H9 (cell line): ENCODE results near the gene CPAMD8. TPM values are rescaled to one million over a fixed set of nuclear protein-coding genes. Genes with fewer than 3 reads are reported as not detected.

Experiments
- DNase-seq: peaks from one replicate; pipeline ENCODE4 v3.0.0-alpha.2; 2017
- H2AFZ ChIP-seq: one replicate; pipeline ENCODE4 v1.6.1; 2013; ENCODE audit warnings: mild to moderate bottlenecking, low read length, control low read depth, moderate library complexity
- H2AK5ac ChIP-seq: 2 replicates; pipeline ENCODE4 v1.6.1; 2013; ENCODE audit warnings: low read length, control low read depth, mixed read lengths; ENCODE audit not compliant: insufficient read length
- H2BK120ac ChIP-seq: one replicate; pipeline ENCODE4 v1.6.1; 2013; ENCODE audit warnings: low read depth, mild to moderate bottlenecking, low read length, control low read depth, inconsistent platforms; ENCODE audit not compliant: poor library complexity, severe bottlenecking
- H2BK12ac ChIP-seq: 2 replicates; pipeline ENCODE4 v1.6.1; 2013; ENCODE audit warnings: low read length, control low read depth, mixed read lengths, low read depth; ENCODE audit not compliant: insufficient read length
- H2BK15ac ChIP-seq: 2 replicates; pipeline ENCODE4 v1.6.1; 2013; ENCODE audit warnings: low read depth, low read length, control low read depth
- H2BK20ac ChIP-seq: one replicate; pipeline ENCODE4 v1.6.1; 2013; ENCODE audit warnings: low read depth, mild to moderate bottlenecking, low read length, control low read depth, inconsistent platforms; ENCODE audit not compliant: poor library complexity, severe bottlenecking
- H2BK5ac ChIP-seq: 2 replicates; pipeline ENCODE4 v1.6.1; 2013; ENCODE audit warnings: low read length, control low read depth, mixed read lengths; ENCODE audit not compliant: insufficient read length
- H3K14ac ChIP-seq: 2 replicates; pipeline ENCODE4 v1.6.1; 2013; ENCODE audit warnings: low read length, control low read depth; ENCODE audit not compliant: insufficient read depth
- H3K18ac ChIP-seq: 2 replicates; pipeline ENCODE4 v1.6.1; 2013; ENCODE audit warnings: low read depth, mild to moderate bottlenecking, mixed read lengths, low read length, control low read depth; ENCODE audit not compliant: insufficient read length
- H3K23ac ChIP-seq: 2 replicates; pipeline ENCODE4 v1.6.1; 2013; ENCODE audit warnings: low read length, control low read depth, mixed read lengths, low read depth; ENCODE audit not compliant: insufficient read length
- H3K23me2 ChIP-seq: 2 replicates; pipeline ENCODE4 v1.6.1; 2013; ENCODE audit warnings: low read depth, mild to moderate bottlenecking, mixed read lengths, low read length, control low read depth; ENCODE audit not compliant: insufficient read length, poor library complexity, severe bottlenecking
- H3K27ac ChIP-seq: 2 replicates; pipeline ENCODE4 v1.5.1; 2013; ENCODE audit warnings: low read length, control low read depth, mixed read lengths, low read depth; ENCODE audit not compliant: insufficient read length
- H3K27me3 ChIP-seq: 2 replicates; pipeline ENCODE4 v1.6.1; 2013; ENCODE audit warnings: low read length, control low read depth, inconsistent platforms; ENCODE audit not compliant: insufficient read depth
- H3K4ac ChIP-seq: 2 replicates; pipeline ENCODE4 v1.6.1; 2013; ENCODE audit warnings: low read depth, mild to moderate bottlenecking, control low read depth, inconsistent platforms, low read length, moderate library complexity
- H3K4me1 ChIP-seq: 2 replicates; pipeline ENCODE4 v1.6.1; 2013; ENCODE audit warnings: low read length, control low read depth, inconsistent platforms; ENCODE audit not compliant: insufficient read depth
- H3K4me2 ChIP-seq: 2 replicates; pipeline ENCODE4 v1.6.1; 2013; ENCODE audit warnings: low read length, control low read depth, mixed read lengths; ENCODE audit not compliant: insufficient read length, insufficient read depth
- H3K56ac ChIP-seq: 2 replicates; pipeline ENCODE4 v1.6.1; 2013; ENCODE audit warnings: low read depth, mild to moderate bottlenecking, mixed read lengths, low read length, control low read depth; ENCODE audit not compliant: insufficient read length
- H3K79me1 ChIP-seq: 2 replicates; pipeline ENCODE4 v1.6.1; 2013; ENCODE audit warnings: low read depth, mild to moderate bottlenecking, moderate library complexity, low read length, control low read depth, inconsistent platforms; ENCODE audit not compliant: insufficient read depth, poor library complexity, severe bottlenecking
- H3K79me2 ChIP-seq: 2 replicates; pipeline ENCODE4 v1.6.1; 2013; ENCODE audit warnings: low read length, control low read depth, inconsistent platforms; ENCODE audit not compliant: insufficient read depth
- H3K9ac ChIP-seq: 2 replicates; pipeline ENCODE4 v1.6.1; 2013; ENCODE audit warnings: low read length, control low read depth, mixed read lengths; ENCODE audit not compliant: insufficient read length; ENCODE audit errors: extremely low read depth
- H3K9me3 ChIP-seq: one replicate; pipeline ENCODE4 v1.6.1; 2013; ENCODE audit warnings: low read depth, low read length, inconsistent platforms; ENCODE audit not compliant: control insufficient read depth
- H3T11ph ChIP-seq: one replicate; pipeline ENCODE4 v1.6.1; 2013; ENCODE audit warnings: mild to moderate bottlenecking, low read length, control low read depth, inconsistent platforms
- H4K20me1 ChIP-seq: one replicate; pipeline ENCODE4 v1.6.1; 2013; ENCODE audit not compliant: control insufficient read depth, insufficient read length, insufficient read depth
- H4K5ac ChIP-seq: 2 replicates; pipeline ENCODE4 v1.6.1; 2013; ENCODE audit warnings: low read depth, mild to moderate bottlenecking, mixed read lengths, low read length, control low read depth; ENCODE audit not compliant: insufficient read length
- H4K8ac ChIP-seq: replicated peaks from 2 replicates; pipeline ENCODE4 v1.6.1; 2013; ENCODE audit warnings: low read length, control low read depth, mixed read lengths, low read depth; ENCODE audit not compliant: insufficient read length
- H4K91ac ChIP-seq: 2 replicates; pipeline ENCODE4 v1.6.1; 2013; ENCODE audit warnings: low read depth, mild to moderate bottlenecking, moderate library complexity, mixed read lengths, low read length, control low read depth; ENCODE audit not compliant: insufficient read length
- H3K27ac Mint-ChIP-seq, 3 experiments: 2 replicates in 2 of 3; 3 replicates in 1 of 3; pipeline ENCODE4 v1.8.0; 2020 to 2021; ENCODE audit warnings: mixed read lengths in 3 of 3, mild to moderate bottlenecking in 1 of 3, moderate library complexity in 1 of 3
- H3K27me3 Mint-ChIP-seq: 2 replicates; pipeline ENCODE4 v1.8.0; 2021; ENCODE audit warnings: low read depth, mild to moderate bottlenecking, moderate library complexity, mixed read lengths
- H3K36me3 Mint-ChIP-seq, 3 experiments: 2 replicates in 2 of 3; 3 replicates in 1 of 3; pipeline ENCODE4 v1.8.0; 2020 to 2021; ENCODE audit warnings: low read depth in 3 of 3, mixed read lengths in 3 of 3; ENCODE audit not compliant: insufficient read depth in 1 of 3
- H3K4me1 Mint-ChIP-seq, 2 experiments: 2 replicates each; pipeline ENCODE4 v1.8.0; 2020; ENCODE audit warnings: mixed read lengths in 2 of 2
- H3K4me3 Mint-ChIP-seq, 2 experiments: 2 replicates in 1 of 2; 3 replicates in 1 of 2; pipeline ENCODE4 v1.8.0; 2020 to 2021; ENCODE audit warnings: mild to moderate bottlenecking in 2 of 2, mixed read lengths in 2 of 2, moderate library complexity in 1 of 2
- H3K9me3 Mint-ChIP-seq, 2 experiments: 2 replicates in 1 of 2; 3 replicates in 1 of 2; pipeline ENCODE4 v1.8.0; 2020; ENCODE audit warnings: mild to moderate bottlenecking in 2 of 2, mixed read lengths in 2 of 2, moderate library complexity in 1 of 2
- CTCF ChIP-seq: fragments of 200-600 bp; sonication (generic); conservative IDR thresholded peaks from 3 replicates; pipeline ENCODE4 v1.8.0; 2021; ENCODE audit warnings: antibody characterized with exemption, mild to moderate bottlenecking
- WGBS: extraction: QIAGEN DNeasy Blood & Tissue Kit; methylation state at CpG from one replicate; pipeline ENCODE4 v1.1.7; 2013; ENCODE audit warnings: missing lambda C conversion rate, low lambda C conversion rate, mixed read lengths; ENCODE audit not compliant: insufficient read length; ENCODE audit errors: extremely low coverage; 5-methylcytosine and 5-hydroxymethylcytosine counted together
- total RNA-seq: library from RNA; stranded (reverse); gene quantifications from 2 replicates; pipeline ENCODE4 v1.2.1, GENCODE V29; 2021

The CPAMD8 gene
- total RNA-seq, 1 experiment from 2014 or later, result 12.0 TPM

- Histone ChIP-seq H3K56ac (no peak overlapping the region), H2BK12ac (no peak overlapping the region), H3T11ph (no peak overlapping the region), H3K18ac (no peak overlapping the region), H3K9me3 (no peaks in the 10 kb centered on the region), H4K91ac (no peak overlapping the region), H3K23me2 (no peaks in the 10 kb centered on the region), H2BK15ac (no peak overlapping the region), H3K23ac (no peak overlapping the region), H3K9ac (no peak overlapping the region), H3K79me1 (no peaks in the 10 kb centered on the region), H4K5ac (no peak overlapping the region), H3K4me1 (no peaks in the 10 kb centered on the region), H4K20me1 (no peaks in the 10 kb centered on the region), H3K27ac (no peak overlapping the region), H2AFZ (no peak overlapping the region), H3K4ac (no peak overlapping the region), H4K8ac (no peak overlapping the region), H3K79me2 (no peaks in the 10 kb centered on the region), H3K27me3 (no peaks in the 10 kb centered on the region), H2BK20ac (no peak overlapping the region), H2AK5ac (no peak overlapping the region), H3K4me2 (no peak overlapping the region), H3K14ac (no peak overlapping the region), H2BK5ac (no peak overlapping the region), H2BK120ac (no peak overlapping the region)
- no peak for DNase-seq
- Mint-ChIP-seq H3K4me1 (peaks cover 5 to 6% of the 10 kb centered on the region in 2 experiments), H3K4me3 (no peak overlapping the region), H3K9me3 (no peaks in the 10 kb centered on the region), H3K27me3 (peaks cover 1% of the 10 kb centered on the region; the same call in 1 of the 2 replicates), H3K27ac (peak overlapping the region in 1 of 3 experiments; percentile 49; a peak in 1 of 7 replicates), H3K36me3 (peaks cover 3 to 14% (median 5%) of the 10 kb centered on the region in 3 experiments; a peak in 5 of 7 replicates)
- no CpG with 5 or more reads among the region's 3 CpGs for WGBS
- TF ChIP-seq CTCF, result peak; percentile 53
These were observed 21.6 kb downstream of the CPAMD8 start for GRCh38 chr19:17005000-17005399.
